Small intestine (tissue), 7 donors: ENCODE measurements around the gene LENG8. TPM values are rescaled to one million over a fixed set of nuclear protein-coding genes. Genes with fewer than 3 reads are reported as not detected.
A peak's percentile ranks its signal among the peaks of the same experiment; 100 is the strongest.
"Not testable (repeated sequence)": the region's sequence is repeated elsewhere in the genome, so short reads cannot be mapped to it uniquely, and the experiment has no call there.

Experiments
- DNase-seq, 2 donors: peaks; one replicate each; pipeline versions ENCODE4 v3.0.0 to v3.0.0-alpha.2; 2013
- FAIRE-seq: peaks from 2 replicates; lab custom pipeline; 2012; peaks lifted over from hg19 to GRCh38; lab: Jason Lieb, UNC
- H3K27ac ChIP-seq, 3 donors: one replicate each; pipeline ENCODE4 v1.5.1; 2013; ENCODE audit warnings: low read length in 2 of 3, mild to moderate bottlenecking in 2 of 3, control low read depth in 1 of 3, inconsistent platforms in 1 of 3, low read depth in 1 of 3, moderate library complexity in 1 of 3
- H3K27me3 ChIP-seq, 3 donors: one replicate each; pipeline ENCODE4 v1.6.1; 2013; ENCODE audit warnings: low read length in 3 of 3, inconsistent platforms in 1 of 3; ENCODE audit not compliant: control insufficient read depth in 3 of 3, insufficient read depth in 3 of 3
- H3K36me3 ChIP-seq, 3 donors: one replicate each; pipeline ENCODE4 v1.6.1; 2013; ENCODE audit warnings: low read length in 3 of 3, inconsistent platforms in 1 of 3, low read depth in 1 of 3, mild to moderate bottlenecking in 1 of 3, moderate library complexity in 1 of 3; ENCODE audit not compliant: control insufficient read depth in 3 of 3, insufficient read depth in 2 of 3
- H3K4me1 ChIP-seq, 3 donors: one replicate each; pipeline ENCODE4 v1.6.1; 2013; ENCODE audit warnings: low read length in 2 of 3, inconsistent platforms in 1 of 3, low read depth in 1 of 3, mild to moderate bottlenecking in 1 of 3, moderate library complexity in 1 of 3; ENCODE audit not compliant: control insufficient read depth in 3 of 3, insufficient read depth in 2 of 3
- H3K4me3 ChIP-seq, 3 donors: one replicate each; pipeline ENCODE4 v1.5.1; 2013; ENCODE audit warnings: low read length in 3 of 3, control low read depth in 1 of 3, inconsistent platforms in 1 of 3, low read depth in 1 of 3, mild to moderate bottlenecking in 1 of 3, moderate library complexity in 1 of 3
- H3K9me3 ChIP-seq, 2 donors: one replicate each; pipeline ENCODE4 v1.6.1; 2013; ENCODE audit warnings: low read depth in 1 of 2, low read length in 1 of 2; ENCODE audit not compliant: control insufficient read depth in 2 of 2, insufficient read depth in 1 of 2
- WGBS, 3 donors: extraction: QIAGEN DNeasy Blood & Tissue Kit; methylation state at CpG; one replicate each; pipeline ENCODE4 v1.1.7; 2013; 5-methylcytosine and 5-hydroxymethylcytosine counted together
- polyA plus RNA-seq, 4 donors: library from polyadenylated mRNA; stranded (reverse) in 3 of 4; unstranded in 1 of 4; fragments of 200-250 nt in 3 of 4; fragments of 120-200 nt in 1 of 4; gene quantifications; one replicate each; pipeline versions ENCODE4 v1.2.1 to v1.2.3, GENCODE V29; 2013
- donor health status: healthy with polysubstance abuse.
- donor health status: control.
- donor health status: control.
- donor health status: Bipolar disorder and iron deficiency.
- donor health status: healthy.

Gene LENG8
- polyA plus RNA-seq, 4 donors, result 51.6 to 214 (median 87.2) TPM

DNA sequence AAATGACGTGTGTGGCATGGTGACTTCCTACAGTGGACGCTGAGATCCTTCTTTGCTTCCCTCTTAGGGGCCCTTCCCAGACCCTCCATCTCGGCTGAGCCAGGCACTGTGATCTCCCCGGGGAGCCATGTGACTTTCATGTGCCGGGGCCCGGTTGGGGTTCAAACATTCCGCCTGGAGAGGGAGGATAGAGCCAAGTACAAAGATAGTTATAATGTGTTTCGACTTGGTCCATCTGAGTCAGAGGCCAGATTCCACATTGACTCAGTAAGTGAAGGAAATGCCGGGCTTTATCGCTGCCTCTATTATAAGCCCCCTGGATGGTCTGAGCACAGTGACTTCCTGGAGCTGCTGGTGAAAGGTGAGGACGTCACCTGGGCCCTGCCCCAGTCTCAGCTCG is 58.8 kb downstream of the LENG8 start:
- FAIRE-seq (no peak), DNase-seq (peak in 1 of 2 donors; percentile 6)
- Histone ChIP-seq H3K4me3 (no peak overlapping the region), H3K9me3 (no peaks in the 10 kb centered on the region), H3K27ac (no peak overlapping the region), H3K4me1 (no peaks in the 10 kb centered on the region), H3K27me3 (no peaks in the 10 kb centered on the region), H3K36me3 (no peaks in the 10 kb centered on the region)
- 26 to 51% (median 32%) methylated on average over 12 of the region's 12 CpGs for WGBS, 3 donors

DNA sequence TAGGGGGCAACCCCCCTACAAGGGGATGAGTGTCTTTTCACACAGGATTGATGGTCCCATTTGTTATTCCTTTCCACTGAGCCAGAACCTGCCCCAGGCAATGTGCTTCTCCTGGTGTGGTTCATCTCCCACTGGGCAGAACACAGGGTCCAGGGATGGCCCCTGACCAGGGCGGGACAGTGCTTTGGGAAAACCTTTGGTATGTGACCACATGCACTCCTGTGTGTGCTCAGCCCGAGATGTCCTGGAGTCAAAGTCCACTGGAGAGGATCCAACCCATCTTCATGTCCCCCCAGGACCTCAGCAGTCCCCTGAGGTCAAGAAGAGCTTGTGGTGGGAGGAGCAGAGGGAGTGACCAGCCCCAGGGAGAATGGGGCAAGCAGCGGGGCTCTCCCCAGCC is 59.5 kb downstream of the LENG8 start:
- not testable (repeated sequence) for H3K9me3 ChIP-seq, H3K4me1 ChIP-seq, H3K36me3 ChIP-seq, FAIRE-seq, DNase-seq, H3K27ac ChIP-seq, H3K27me3 ChIP-seq, H3K4me3 ChIP-seq
- WGBS, 3 donors, result 29 to 51% (median 40%) methylated on average over 2 of the region's 3 CpGs

DNA sequence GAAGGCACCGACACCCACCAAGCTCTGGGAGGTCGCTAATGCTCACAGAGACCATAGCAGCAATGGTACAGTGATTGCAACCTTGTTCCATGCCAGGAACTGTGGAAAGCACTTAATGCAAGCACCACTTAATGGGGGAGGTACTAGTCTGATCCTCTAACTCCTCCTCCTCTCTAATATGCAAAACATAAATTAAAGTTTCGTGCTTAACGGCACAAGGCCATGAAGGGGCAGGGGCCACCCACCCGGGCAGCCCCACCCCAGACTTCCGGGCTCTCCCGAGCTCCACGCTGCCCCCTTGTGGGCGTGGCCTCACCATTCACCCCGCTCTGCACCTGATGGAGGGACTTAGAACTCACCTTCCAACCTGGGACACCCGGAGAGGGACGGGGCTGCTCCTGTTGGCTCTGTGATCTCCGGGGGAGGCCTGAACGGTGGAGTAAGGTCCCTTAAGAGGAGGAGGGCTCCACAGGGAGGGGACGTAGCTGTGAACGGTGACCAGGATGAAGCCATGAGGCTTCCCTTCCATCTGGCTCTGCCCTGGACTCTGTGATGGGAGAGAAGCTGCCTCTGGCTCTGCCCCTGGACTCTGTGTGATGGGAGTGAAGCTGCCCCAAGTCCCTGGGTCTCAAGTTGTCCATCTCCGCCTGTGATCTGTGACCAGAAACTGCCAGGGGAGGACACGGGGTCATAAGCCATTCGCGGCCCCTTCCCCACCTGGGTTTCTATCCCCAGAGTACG is 60.4 kb downstream of the LENG8 start:
- not testable (repeated sequence) for H3K4me1 ChIP-seq, DNase-seq, H3K4me3 ChIP-seq, H3K9me3 ChIP-seq, FAIRE-seq, H3K27me3 ChIP-seq, H3K27ac ChIP-seq, H3K36me3 ChIP-seq
- 61 to 65% (median 64%) methylated on average over 6 to 9 of the region's 21 CpGs for WGBS, 3 donors

Other genes with a start within 250 kb of the LENG8 start
- gene RPS9, start 248.3 kb upstream of the LENG8 start, polyA plus RNA-seq, result 1,000 to 10,000 TPM; 2,119 to 4,773 (median 3,564) TPM
- 1 to 10 TPM in 2 of 4 donors, under 1 TPM in 2; 0.45 to 3.6 (median 1.4) TPM for gene LILRB3, start 226.2 kb upstream of the LENG8 start, polyA plus RNA-seq
- 1 to 10 TPM in 1 of 4 donors, under 1 TPM in 2, not detected in 1; 0.27 to 1.6 (median 0.53) TPM for gene LILRA6, start 206.4 kb upstream of the LENG8 start, polyA plus RNA-seq
- 1 to 10 TPM; 1.1 to 6.9 (median 4.4) TPM for gene LILRB5, start 191.9 kb upstream of the LENG8 start, polyA plus RNA-seq
- gene LILRB2, start 168.1 kb upstream of the LENG8 start, polyA plus RNA-seq, result 1 to 10 TPM in 2 of 4 donors, under 1 TPM in 2; 0.22 to 4.7 (median 1.7) TPM
- 1 to 10 TPM; 1.6 to 8.2 (median 2.2) TPM for gene LILRA5, start 136.0 kb upstream of the LENG8 start, polyA plus RNA-seq
- gene LILRA4, start 110.0 kb upstream of the LENG8 start, polyA plus RNA-seq, result under 1 TPM in 2 of 4 donors, not detected in 2; 0.19 to 0.22 TPM
- gene LAIR1, start 84.3 kb upstream of the LENG8 start, polyA plus RNA-seq, result 10 to 100 TPM in 1 of 4 donors, 1 to 10 TPM in 3; 2.2 to 10.9 (median 8.9) TPM
- gene TTYH1, start 33.7 kb upstream of the LENG8 start, polyA plus RNA-seq, result 10 to 100 TPM in 1 of 4 donors, 1 to 10 TPM in 1, not detected in 2; 1.5 to 10.1 TPM
- gene LENG9, start 14.6 kb downstream of the LENG8 start, polyA plus RNA-seq, result 10 to 100 TPM in 2 of 4 donors, 1 to 10 TPM in 2; 8.7 to 14.1 (median 10.5) TPM
- 100 to 1,000 TPM; 131 to 215 (median 163) TPM for gene CDC42EP5, start 24.1 kb downstream of the LENG8 start, polyA plus RNA-seq
- under 1 TPM in 2 of 4 donors, not detected in 2; 0.09 to 0.33 TPM for gene LAIR2, start 53.6 kb downstream of the LENG8 start, polyA plus RNA-seq
- 1 to 10 TPM in 2 of 4 donors, under 1 TPM in 1, not detected in 1; 0.34 to 1.1 (median 1.1) TPM for gene LILRA2, start 124.6 kb downstream of the LENG8 start, polyA plus RNA-seq
- under 1 TPM; 0.22 to 0.61 (median 0.42) TPM for gene LILRA1, start 144.4 kb downstream of the LENG8 start, polyA plus RNA-seq
- 1 to 10 TPM in 2 of 4 donors, under 1 TPM in 2; 0.45 to 3.5 (median 1.8) TPM for gene LILRB1, start 181.3 kb downstream of the LENG8 start, polyA plus RNA-seq
- gene LILRB4, start 213.8 kb downstream of the LENG8 start, polyA plus RNA-seq, result 1 to 10 TPM; 1.1 to 4.6 (median 2.9) TPM